ENCODE results near the gene SDR39U1. TPM values are rescaled to one million over a fixed set of nuclear protein-coding genes. Genes with fewer than 3 reads are reported as not detected.
"Not testable (repeated sequence)": the region's sequence is repeated elsewhere in the genome, so short reads cannot be mapped to it uniquely, and the experiment has no call there.

Gene SDR39U1
- total RNA-seq, 2 donors from 2014 or later = 40.4 to 41.3 TPM

GRCh38 chr14:24458736-24459135, 16.2 kb upstream of the SDR39U1 start:
- Mint-ChIP-seq H3K36me3 (ENCODE audit: low read depth) (peaks cover 22% of the 10 kb centered on the region), H3K27ac (no peak overlapping the region), H3K4me1 (no peaks in the 10 kb centered on the region), H3K4me3 (no peak overlapping the region), H3K9me3 (peaks cover 24% of the 10 kb centered on the region), H3K27me3 (ENCODE audit: insufficient read depth) (peaks cover 2% of the 10 kb centered on the region)
- no peak for DNase-seq
- Histone ChIP-seq H3K9me3 (ENCODE audit: control insufficient read depth, low read length) (peaks cover 34% of the 10 kb centered on the region), H3K27ac (ENCODE audit: low read depth, low read length) (no peak overlapping the region), H3K9ac (ENCODE audit: extremely low read depth, low read length, poor library complexity, severe bottlenecking) (no peak overlapping the region), H3K4me1 (ENCODE audit: control insufficient read depth, insufficient read depth, low read length) (no peaks in the 10 kb centered on the region), H3K27me3 (ENCODE audit: control insufficient read depth, insufficient read depth, low read length, poor library complexity, severe bottlenecking) (no peaks in the 10 kb centered on the region), H3K4me3 (ENCODE audit: low read length) (no peak overlapping the region), H3K36me3 (ENCODE audit: control insufficient read depth, insufficient read depth, low read length) (peaks cover 9% of the 10 kb centered on the region)
- no peak for TF ChIP-seq CTCF (conservative IDR thresholded peaks at IDR 0.05)
- WGBS, 2 experiments (ENCODE audit: insufficient coverage in 1 of 2, insufficient read length in 1 of 2) = 71 to 74% methylated on average over 1 of the region's 1 CpG

- peaks cover 2% of the 10 kb centered on the region for H3K27me3 Mint-ChIP-seq (ENCODE audit: insufficient read depth)
- H3K4me1 ChIP-seq (ENCODE audit: control insufficient read depth, insufficient read depth, low read length) = no peaks in the 10 kb centered on the region
- peaks cover 9% of the 10 kb centered on the region for H3K36me3 ChIP-seq (ENCODE audit: control insufficient read depth, insufficient read depth, low read length)
- peaks cover 42% of the 10 kb centered on the region for H3K9me3 Mint-ChIP-seq
- no peak overlapping the region for H3K4me3 Mint-ChIP-seq
- no peaks in the 10 kb centered on the region for H3K4me1 Mint-ChIP-seq
- H3K27ac ChIP-seq (ENCODE audit: low read depth, low read length) = no peak overlapping the region
- no peak overlapping the region for H3K27ac Mint-ChIP-seq
- no peaks in the 10 kb centered on the region for H3K27me3 ChIP-seq (ENCODE audit: control insufficient read depth, insufficient read depth, low read length, poor library complexity, severe bottlenecking)
- peaks cover 47% of the 10 kb centered on the region for H3K9me3 ChIP-seq (ENCODE audit: control insufficient read depth, low read length)
- DNase-seq = no peak
- no peak overlapping the region for H3K4me3 ChIP-seq (ENCODE audit: low read length)
- no peak for TF ChIP-seq CTCF (conservative IDR thresholded peaks at IDR 0.05)
- H3K9ac ChIP-seq (ENCODE audit: extremely low read depth, low read length, poor library complexity, severe bottlenecking) = no peak overlapping the region
- peaks cover 38% of the 10 kb centered on the region for H3K36me3 Mint-ChIP-seq (ENCODE audit: low read depth)
Observed at GRCh38 chr14:24456980-24457379, 14.4 kb upstream of the SDR39U1 start.

- WGBS, 2 experiments (ENCODE audit: insufficient coverage in 1 of 2, insufficient read length in 1 of 2) = no CpG with 5 or more reads among the region's 2 CpGs
- not testable (repeated sequence) for H3K4me1 ChIP-seq (ENCODE audit: control insufficient read depth, insufficient read depth, low read length); H3K27ac Mint-ChIP-seq; H3K4me1 Mint-ChIP-seq; H3K4me3 Mint-ChIP-seq; H3K27ac ChIP-seq (ENCODE audit: low read depth, low read length); H3K9ac ChIP-seq (ENCODE audit: extremely low read depth, low read length, poor library complexity, severe bottlenecking); H3K36me3 ChIP-seq (ENCODE audit: control insufficient read depth, insufficient read depth, low read length); H3K27me3 Mint-ChIP-seq (ENCODE audit: insufficient read depth); H3K4me3 ChIP-seq (ENCODE audit: low read length); DNase-seq; H3K27me3 ChIP-seq (ENCODE audit: control insufficient read depth, insufficient read depth, low read length, poor library complexity, severe bottlenecking)
- H3K36me3 Mint-ChIP-seq (ENCODE audit: low read depth) = peaks cover 29% of the 10 kb centered on the region
- peaks cover 38% of the 10 kb centered on the region for H3K9me3 Mint-ChIP-seq
- peaks cover 33% of the 10 kb centered on the region for H3K9me3 ChIP-seq (ENCODE audit: control insufficient read depth, low read length)
Observed at GRCh38 chr14:24450828-24451227, 8.3 kb upstream of the SDR39U1 start.

- H3K4me1 Mint-ChIP-seq = peaks cover 28% of the 10 kb centered on the region
- no peaks in the 10 kb centered on the region for H3K27me3 ChIP-seq (ENCODE audit: control insufficient read depth, insufficient read depth, low read length, poor library complexity, severe bottlenecking)
- H3K27ac Mint-ChIP-seq = peak overlapping the region; percentile 100
- H3K4me3 ChIP-seq (ENCODE audit: low read length) = peak overlapping the region; percentile 97
- H3K9ac ChIP-seq (ENCODE audit: extremely low read depth, low read length, poor library complexity, severe bottlenecking) = peak overlapping the region; percentile 72
- 5 to 8% methylated on average over 5 to 6 of the region's 7 CpGs for WGBS, 2 experiments (ENCODE audit: insufficient coverage in 1 of 2, insufficient read length in 1 of 2)
- no peaks in the 10 kb centered on the region for H3K9me3 ChIP-seq (ENCODE audit: control insufficient read depth, low read length)
- peaks cover 14% of the 10 kb centered on the region for H3K36me3 ChIP-seq (ENCODE audit: control insufficient read depth, insufficient read depth, low read length)
- peaks cover 2% of the 10 kb centered on the region for H3K9me3 Mint-ChIP-seq
- no peak overlapping the region for H3K27ac ChIP-seq (ENCODE audit: low read depth, low read length)
- H3K4me1 ChIP-seq (ENCODE audit: control insufficient read depth, insufficient read depth, low read length) = peaks cover 23% of the 10 kb centered on the region
- peak overlapping the region; percentile 94 for H3K4me3 Mint-ChIP-seq
- TF ChIP-seq CTCF (conservative IDR thresholded peaks at IDR 0.05) = no peak
- H3K36me3 Mint-ChIP-seq (ENCODE audit: low read depth) = peaks cover 29% of the 10 kb centered on the region
- no peaks in the 10 kb centered on the region for H3K27me3 Mint-ChIP-seq (ENCODE audit: insufficient read depth)
- DNase-seq = no peak
Observed at GRCh38 chr14:24443053-24443665, 583 bp upstream of the SDR39U1 start.
